GM21786 (cell line): ENCODE results near the gene NFATC4.
"Not testable (repeated sequence)": the region's sequence is repeated elsewhere in the genome, so short reads cannot be mapped to it uniquely, and the experiment has no call there.

Experiments
- ATAC-seq: cut with Tn5 transposase; IDR thresholded peaks from one replicate; pipeline ENCODE4 v1.9.1; 2021; ENCODE audit not compliant: unreplicated experiment

Gene NFATC4

GRCh38 chr14:24387579-24387978 lies 19.6 kb downstream of the NFATC4 start:
- ATAC-seq, result not testable (repeated sequence)

- ATAC-seq, result no peak
These were observed 20.6 kb downstream of the NFATC4 start for GRCh38 chr14:24388474-24389179.

GRCh38 chr14:24389226-24389848 lies 21.4 kb downstream of the NFATC4 start:
- ATAC-seq, result no peak

- no peak for ATAC-seq
These were observed 22.9 kb downstream of the NFATC4 start for GRCh38 chr14:24390701-24391468.

GRCh38 chr14:24392325-24393091 lies 24.5 kb downstream of the NFATC4 start:
- no peak for ATAC-seq

GRCh38 chr14:24394275-24394674 lies 26.3 kb downstream of the NFATC4 start:
- ATAC-seq, result no peak

GRCh38 chr14:24395609-24396582 lies 27.9 kb downstream of the NFATC4 start:
- ATAC-seq, result no peak

GRCh38 chr14:24397639-24398292 lies 29.8 kb downstream of the NFATC4 start:
- ATAC-seq, result no peak

- no peak for ATAC-seq
These were observed 30.3 kb downstream of the NFATC4 start for GRCh38 chr14:24398293-24398652.

- no peak for ATAC-seq
These were observed 30.9 kb downstream of the NFATC4 start, which contains the start of gene NYNRIN for GRCh38 chr14:24398653-24399446. Gene NYNRIN (plus strand): TSS chr14:24399003. CDS start chr14:24399247, 244 bp downstream.

- ATAC-seq, result no peak
These were observed 31.5 kb downstream of the NFATC4 start for GRCh38 chr14:24399447-24399822.

GRCh38 chr14:24399999-24400718 lies 32.2 kb downstream of the NFATC4 start:
- no peak for ATAC-seq

- no peak for ATAC-seq
These were observed 34.1 kb downstream of the NFATC4 start for GRCh38 chr14:24401810-24402702.

- no peak for ATAC-seq
These were observed 35.5 kb downstream of the NFATC4 start for GRCh38 chr14:24403294-24403998.

GRCh38 chr14:24404814-24405213 lies 36.8 kb downstream of the NFATC4 start:
- no peak for ATAC-seq

GRCh38 chr14:24406416-24406815 lies 38.4 kb downstream of the NFATC4 start:
- no peak for ATAC-seq
